ENCODE data around the gene SPEF2. TPM values are rescaled to one million over a fixed set of nuclear protein-coding genes. Genes with fewer than 3 reads are reported as not detected.

The SPEF2 gene
- total and polyA plus RNA-seq, 2 of the 13 experiments (the other 11 are each of a cell fraction or from before 2014, with no cell fraction given), result 1.5 to 2.3 TPM

DNA sequence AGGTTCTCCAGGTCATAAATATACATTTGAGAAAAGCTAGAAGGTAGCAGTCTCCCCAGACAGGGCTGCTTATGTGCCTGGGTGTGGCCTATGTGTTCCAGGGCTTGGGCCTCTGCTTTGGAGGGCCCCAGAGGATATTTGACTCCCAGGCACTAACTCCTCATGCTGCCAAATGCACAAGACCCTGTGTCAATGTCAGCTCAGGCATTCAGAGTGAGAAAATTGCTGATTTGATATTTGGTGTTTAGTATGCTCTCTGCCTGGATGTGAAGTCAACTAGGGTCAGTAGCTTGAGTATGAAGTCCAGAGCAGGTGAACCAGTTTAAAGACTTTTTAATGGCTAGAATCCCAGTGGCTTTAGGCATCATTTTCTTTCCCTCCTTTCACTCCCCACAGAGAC lies 181.5 kb downstream of the SPEF2 start (continued):
- TF ChIP-seq, protein P1, sequence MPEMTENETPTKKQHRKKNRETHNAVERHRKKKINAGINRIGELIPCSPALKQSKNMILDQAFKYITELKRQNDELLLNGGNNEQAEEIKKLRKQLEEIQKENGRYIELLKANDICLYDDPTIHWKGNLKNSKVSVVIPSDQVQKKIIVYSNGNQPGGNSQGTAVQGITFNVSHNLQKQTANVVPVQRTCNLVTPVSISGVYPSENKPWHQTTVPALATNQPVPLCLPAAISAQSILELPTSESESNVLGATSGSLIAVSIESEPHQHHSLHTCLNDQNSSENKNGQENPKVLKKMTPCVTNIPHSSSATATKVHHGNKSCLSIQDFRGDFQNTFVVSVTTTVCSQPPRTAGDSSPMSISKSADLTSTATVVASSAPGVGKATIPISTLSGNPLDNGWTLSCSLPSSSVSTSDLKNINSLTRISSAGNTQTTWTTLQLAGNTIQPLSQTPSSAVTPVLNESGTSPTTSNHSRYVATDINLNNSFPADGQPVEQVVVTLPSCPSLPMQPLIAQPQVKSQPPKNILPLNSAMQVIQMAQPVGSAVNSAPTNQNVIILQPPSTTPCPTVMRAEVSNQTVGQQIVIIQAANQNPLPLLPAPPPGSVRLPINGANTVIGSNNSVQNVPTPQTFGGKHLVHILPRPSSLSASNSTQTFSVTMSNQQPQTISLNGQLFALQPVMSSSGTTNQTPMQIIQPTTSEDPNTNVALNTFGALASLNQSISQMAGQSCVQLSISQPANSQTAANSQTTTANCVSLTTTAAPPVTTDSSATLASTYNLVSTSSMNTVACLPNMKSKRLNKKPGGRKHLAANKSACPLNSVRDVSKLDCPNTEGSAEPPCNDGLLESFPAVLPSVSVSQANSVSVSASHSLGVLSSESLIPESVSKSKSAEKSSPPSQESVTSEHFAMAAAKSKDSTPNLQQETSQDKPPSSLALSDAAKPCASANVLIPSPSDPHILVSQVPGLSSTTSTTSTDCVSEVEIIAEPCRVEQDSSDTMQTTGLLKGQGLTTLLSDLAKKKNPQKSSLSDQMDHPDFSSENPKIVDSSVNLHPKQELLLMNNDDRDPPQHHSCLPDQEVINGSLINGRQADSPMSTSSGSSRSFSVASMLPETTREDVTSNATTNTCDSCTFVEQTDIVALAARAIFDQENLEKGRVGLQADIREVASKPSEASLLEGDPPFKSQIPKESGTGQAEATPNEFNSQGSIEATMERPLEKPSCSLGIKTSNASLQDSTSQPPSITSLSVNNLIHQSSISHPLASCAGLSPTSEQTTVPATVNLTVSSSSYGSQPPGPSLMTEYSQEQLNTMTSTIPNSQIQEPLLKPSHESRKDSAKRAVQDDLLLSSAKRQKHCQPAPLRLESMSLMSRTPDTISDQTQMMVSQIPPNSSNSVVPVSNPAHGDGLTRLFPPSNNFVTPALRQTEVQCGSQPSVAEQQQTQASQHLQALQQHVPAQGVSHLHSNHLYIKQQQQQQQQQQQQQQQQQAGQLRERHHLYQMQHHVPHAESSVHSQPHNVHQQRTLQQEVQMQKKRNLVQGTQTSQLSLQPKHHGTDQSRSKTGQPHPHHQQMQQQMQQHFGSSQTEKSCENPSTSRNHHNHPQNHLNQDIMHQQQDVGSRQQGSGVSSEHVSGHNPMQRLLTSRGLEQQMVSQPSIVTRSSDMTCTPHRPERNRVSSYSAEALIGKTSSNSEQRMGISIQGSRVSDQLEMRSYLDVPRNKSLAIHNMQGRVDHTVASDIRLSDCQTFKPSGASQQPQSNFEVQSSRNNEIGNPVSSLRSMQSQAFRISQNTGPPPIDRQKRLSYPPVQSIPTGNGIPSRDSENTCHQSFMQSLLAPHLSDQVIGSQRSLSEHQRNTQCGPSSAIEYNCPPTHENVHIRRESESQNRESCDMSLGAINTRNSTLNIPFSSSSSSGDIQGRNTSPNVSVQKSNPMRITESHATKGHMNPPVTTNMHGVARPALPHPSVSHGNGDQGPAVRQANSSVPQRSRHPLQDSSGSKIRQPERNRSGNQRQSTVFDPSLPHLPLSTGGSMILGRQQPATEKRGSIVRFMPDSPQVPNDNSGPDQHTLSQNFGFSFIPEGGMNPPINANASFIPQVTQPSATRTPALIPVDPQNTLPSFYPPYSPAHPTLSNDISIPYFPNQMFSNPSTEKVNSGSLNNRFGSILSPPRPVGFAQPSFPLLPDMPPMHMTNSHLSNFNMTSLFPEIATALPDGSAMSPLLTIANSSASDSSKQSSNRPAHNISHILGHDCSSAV (CRISPR knock-in tag; IDR thresholded peaks at IDR 0.05; ENCODE audit: borderline replicate concordance), result no peak
- TF ChIP-seq, protein P2, sequence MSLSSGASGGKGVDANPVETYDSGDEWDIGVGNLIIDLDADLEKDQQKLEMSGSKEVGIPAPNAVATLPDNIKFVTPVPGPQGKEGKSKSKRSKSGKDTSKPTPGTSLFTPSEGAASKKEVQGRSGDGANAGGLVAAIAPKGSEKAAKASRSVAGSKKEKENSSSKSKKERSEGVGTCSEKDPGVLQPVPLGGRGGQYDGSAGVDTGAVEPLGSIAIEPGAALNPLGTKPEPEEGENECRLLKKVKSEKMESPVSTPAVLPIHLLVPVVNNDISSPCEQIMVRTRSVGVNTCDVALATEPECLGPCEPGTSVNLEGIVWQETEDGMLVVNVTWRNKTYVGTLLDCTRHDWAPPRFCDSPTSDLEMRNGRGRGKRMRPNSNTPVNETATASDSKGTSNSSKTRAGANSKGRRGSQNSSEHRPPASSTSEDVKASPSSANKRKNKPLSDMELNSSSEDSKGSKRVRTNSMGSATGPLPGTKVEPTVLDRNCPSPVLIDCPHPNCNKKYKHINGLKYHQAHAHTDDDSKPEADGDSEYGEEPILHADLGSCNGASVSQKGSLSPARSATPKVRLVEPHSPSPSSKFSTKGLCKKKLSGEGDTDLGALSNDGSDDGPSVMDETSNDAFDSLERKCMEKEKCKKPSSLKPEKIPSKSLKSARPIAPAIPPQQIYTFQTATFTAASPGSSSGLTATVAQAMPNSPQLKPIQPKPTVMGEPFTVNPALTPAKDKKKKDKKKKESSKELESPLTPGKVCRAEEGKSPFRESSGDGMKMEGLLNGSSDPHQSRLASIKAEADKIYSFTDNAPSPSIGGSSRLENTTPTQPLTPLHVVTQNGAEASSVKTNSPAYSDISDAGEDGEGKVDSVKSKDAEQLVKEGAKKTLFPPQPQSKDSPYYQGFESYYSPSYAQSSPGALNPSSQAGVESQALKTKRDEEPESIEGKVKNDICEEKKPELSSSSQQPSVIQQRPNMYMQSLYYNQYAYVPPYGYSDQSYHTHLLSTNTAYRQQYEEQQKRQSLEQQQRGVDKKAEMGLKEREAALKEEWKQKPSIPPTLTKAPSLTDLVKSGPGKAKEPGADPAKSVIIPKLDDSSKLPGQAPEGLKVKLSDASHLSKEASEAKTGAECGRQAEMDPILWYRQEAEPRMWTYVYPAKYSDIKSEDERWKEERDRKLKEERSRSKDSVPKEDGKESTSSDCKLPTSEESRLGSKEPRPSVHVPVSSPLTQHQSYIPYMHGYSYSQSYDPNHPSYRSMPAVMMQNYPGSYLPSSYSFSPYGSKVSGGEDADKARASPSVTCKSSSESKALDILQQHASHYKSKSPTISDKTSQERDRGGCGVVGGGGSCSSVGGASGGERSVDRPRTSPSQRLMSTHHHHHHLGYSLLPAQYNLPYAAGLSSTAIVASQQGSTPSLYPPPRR (CRISPR knock-in tag; IDR thresholded peaks at IDR 0.05; ENCODE audit: borderline replicate concordance), result no peak
- TF ChIP-seq, protein P3, sequence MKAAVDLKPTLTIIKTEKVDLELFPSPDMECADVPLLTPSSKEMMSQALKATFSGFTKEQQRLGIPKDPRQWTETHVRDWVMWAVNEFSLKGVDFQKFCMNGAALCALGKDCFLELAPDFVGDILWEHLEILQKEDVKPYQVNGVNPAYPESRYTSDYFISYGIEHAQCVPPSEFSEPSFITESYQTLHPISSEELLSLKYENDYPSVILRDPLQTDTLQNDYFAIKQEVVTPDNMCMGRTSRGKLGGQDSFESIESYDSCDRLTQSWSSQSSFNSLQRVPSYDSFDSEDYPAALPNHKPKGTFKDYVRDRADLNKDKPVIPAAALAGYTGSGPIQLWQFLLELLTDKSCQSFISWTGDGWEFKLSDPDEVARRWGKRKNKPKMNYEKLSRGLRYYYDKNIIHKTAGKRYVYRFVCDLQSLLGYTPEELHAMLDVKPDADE (CRISPR knock-in tag; IDR thresholded peaks at IDR 0.05), result no peak
- TF ChIP-seq ZBTB7A (CRISPR knock-in tag; IDR thresholded peaks at IDR 0.05) (no peak), ZNF12 (CRISPR knock-in tag; IDR thresholded peaks at IDR 0.05) (no peak), POLR2AphosphoS2 (IDR thresholded peaks at IDR 0.05; ENCODE audit: low read depth, low read length) (no peak), RXRA (CRISPR knock-in tag; IDR thresholded peaks at IDR 0.05) (no peak)
- TF ChIP-seq, protein P4, sequence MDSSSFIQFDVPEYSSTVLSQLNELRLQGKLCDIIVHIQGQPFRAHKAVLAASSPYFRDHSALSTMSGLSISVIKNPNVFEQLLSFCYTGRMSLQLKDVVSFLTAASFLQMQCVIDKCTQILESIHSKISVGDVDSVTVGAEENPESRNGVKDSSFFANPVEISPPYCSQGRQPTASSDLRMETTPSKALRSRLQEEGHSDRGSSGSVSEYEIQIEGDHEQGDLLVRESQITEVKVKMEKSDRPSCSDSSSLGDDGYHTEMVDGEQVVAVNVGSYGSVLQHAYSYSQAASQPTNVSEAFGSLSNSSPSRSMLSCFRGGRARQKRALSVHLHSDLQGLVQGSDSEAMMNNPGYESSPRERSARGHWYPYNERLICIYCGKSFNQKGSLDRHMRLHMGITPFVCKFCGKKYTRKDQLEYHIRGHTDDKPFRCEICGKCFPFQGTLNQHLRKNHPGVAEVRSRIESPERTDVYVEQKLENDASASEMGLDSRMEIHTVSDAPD (CRISPR knock-in tag; IDR thresholded peaks at IDR 0.05), result no peak
